ENCODE results near the gene CCDC47. TPM values are rescaled to one million over a fixed set of nuclear protein-coding genes. Genes with fewer than 3 reads are reported as not detected.

CCDC47 gene
- total and polyA plus RNA-seq, 2 of the 13 experiments (the other 11 are each of a cell fraction or from before 2014, with no cell fraction given): 59.3 to 99.5 TPM

- TF ChIP-seq PBX3 (CRISPR knock-in tag; IDR thresholded peaks at IDR 0.05; ENCODE audit: borderline replicate concordance) (0 out of 2 replicates have a peak, but pooled peaks have one; percentile 65), YEATS4 (CRISPR knock-in tag; IDR thresholded peaks at IDR 0.05; ENCODE audit: borderline replicate concordance) (no peak), ZNF616 (CRISPR knock-in tag; IDR thresholded peaks at IDR 0.05; ENCODE audit: low read depth) (0 out of 2 replicates have a peak, but pooled peaks have one; percentile 56), POGK (CRISPR knock-in tag; conservative IDR thresholded peaks at IDR 0.05) (peak; percentile 35; the same call in 1 of the 2 replicates), ZNF891 (CRISPR knock-in tag; IDR thresholded peaks at IDR 0.05) (0 out of 2 replicates have a peak, but pooled peaks have one; percentile 13), ZNF740 (CRISPR knock-in tag; IDR thresholded peaks at IDR 0.05) (no peak; the same call in 1 of the 2 replicates), ZNF841 (CRISPR knock-in tag; IDR thresholded peaks at IDR 0.05; ENCODE audit: borderline replicate concordance) (0 out of 2 replicates have a peak, but pooled peaks have one; percentile 43), MAZ (IDR thresholded peaks at IDR 0.05; ENCODE audit: borderline replicate concordance, low read depth, low read length) (no peak), MAZ (CRISPR knock-in tag; IDR thresholded peaks at IDR 0.05; ENCODE audit: low read depth) (no peak; the same call in 1 of the 2 replicates), MLXIP (CRISPR knock-in tag; IDR thresholded peaks at IDR 0.05; ENCODE audit: borderline replicate concordance) (0 out of 2 replicates have a peak, but pooled peaks have one; percentile 1), ZKSCAN1 (IDR thresholded peaks at IDR 0.05; ENCODE audit: low read length) (no peak), PREB (CRISPR knock-in tag; IDR thresholded peaks at IDR 0.05) (0 out of 2 replicates have a peak, but pooled peaks have one; percentile 59), NFE2L1 (CRISPR knock-in tag; IDR thresholded peaks at IDR 0.05; ENCODE audit: borderline replicate concordance) (no peak), MBD4 (IDR thresholded peaks at IDR 0.05; ENCODE audit: borderline replicate concordance, low read length) (no peak), ZSCAN31 (CRISPR knock-in tag; IDR thresholded peaks at IDR 0.05; ENCODE audit: low read depth) (peak; percentile 87), ZNF691 (CRISPR knock-in tag; IDR thresholded peaks at IDR 0.05; ENCODE audit: borderline replicate concordance, low read depth) (0 out of 2 replicates have a peak, but pooled peaks have one; percentile 5), MLX (CRISPR knock-in tag; IDR thresholded peaks at IDR 0.05) (no peak), PTBP1 (IDR thresholded peaks at IDR 0.05; ENCODE audit: low read depth, low read length, poor library complexity, severe bottlenecking) (peak; percentile 64)
Measured at GRCh38 chr17:63774141-63774968, 958 bp upstream of the CCDC47 start, which contains the start of gene DDX42 (continued).
